ENCODE data around the gene URAD. TPM values are rescaled to one million over a fixed set of nuclear protein-coding genes. Genes with fewer than 3 reads are reported as not detected.

URAD gene
- total RNA-seq, 4 donors from 2014 or later, result not detected

DNA sequence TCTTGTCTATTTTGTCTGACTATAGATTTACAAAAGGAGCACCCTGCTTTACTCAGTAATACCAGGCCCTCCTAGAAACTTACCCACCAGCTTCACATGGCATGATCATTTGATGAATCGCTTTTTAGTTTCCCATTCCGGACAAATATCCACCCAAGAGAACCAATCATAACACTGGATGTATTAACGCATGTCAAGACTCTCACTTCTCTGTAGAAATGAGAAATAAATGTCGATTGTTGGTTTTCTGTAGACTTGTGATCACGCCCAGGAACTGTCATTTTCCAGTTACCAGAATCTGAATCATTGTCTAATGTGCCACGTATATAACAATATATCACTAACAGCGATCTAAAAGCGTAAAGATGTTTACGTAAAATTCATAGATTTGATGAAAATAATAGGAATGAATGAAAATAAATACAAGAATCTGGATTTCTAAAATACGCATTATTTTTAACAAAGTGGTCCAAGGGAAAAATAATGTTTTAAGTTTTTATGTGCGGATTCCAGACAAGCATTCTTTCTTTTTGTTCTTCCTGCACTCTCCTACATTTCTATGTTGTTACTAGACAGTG, 33.4 kb downstream of the URAD start:
- DNase-seq, result no peak
- H3K4me1 ChIP-seq, result peaks cover 0 to 7% of the 10 kb centered on the region in 2 donors
- intact Hi-C loops (cut with DNase I; ENCODE audit: low total_unique reads), result no loop called here
- H3K36me3 ChIP-seq, result no peaks in the 10 kb centered on the region
- H3K9me3 ChIP-seq, result no peaks in the 10 kb centered on the region
- peaks cover 18 to 65% of the 10 kb centered on the region in 2 donors for H3K27me3 ChIP-seq
- H3K27ac ChIP-seq, result no peak overlapping the region
- TF ChIP-seq, protein P1, sequence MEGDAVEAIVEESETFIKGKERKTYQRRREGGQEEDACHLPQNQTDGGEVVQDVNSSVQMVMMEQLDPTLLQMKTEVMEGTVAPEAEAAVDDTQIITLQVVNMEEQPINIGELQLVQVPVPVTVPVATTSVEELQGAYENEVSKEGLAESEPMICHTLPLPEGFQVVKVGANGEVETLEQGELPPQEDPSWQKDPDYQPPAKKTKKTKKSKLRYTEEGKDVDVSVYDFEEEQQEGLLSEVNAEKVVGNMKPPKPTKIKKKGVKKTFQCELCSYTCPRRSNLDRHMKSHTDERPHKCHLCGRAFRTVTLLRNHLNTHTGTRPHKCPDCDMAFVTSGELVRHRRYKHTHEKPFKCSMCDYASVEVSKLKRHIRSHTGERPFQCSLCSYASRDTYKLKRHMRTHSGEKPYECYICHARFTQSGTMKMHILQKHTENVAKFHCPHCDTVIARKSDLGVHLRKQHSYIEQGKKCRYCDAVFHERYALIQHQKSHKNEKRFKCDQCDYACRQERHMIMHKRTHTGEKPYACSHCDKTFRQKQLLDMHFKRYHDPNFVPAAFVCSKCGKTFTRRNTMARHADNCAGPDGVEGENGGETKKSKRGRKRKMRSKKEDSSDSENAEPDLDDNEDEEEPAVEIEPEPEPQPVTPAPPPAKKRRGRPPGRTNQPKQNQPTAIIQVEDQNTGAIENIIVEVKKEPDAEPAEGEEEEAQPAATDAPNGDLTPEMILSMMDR (IDR thresholded peaks at IDR 0.05), result no peak
- no peak for TF ChIP-seq POLR2A (IDR thresholded peaks at IDR 0.05)
- no peak overlapping the region for H3K4me3 ChIP-seq

- no peak for DNase-seq
- intact Hi-C loops (cut with DNase I; ENCODE audit: low total_unique reads), result no loop called here
Observed at GRCh38 chr13:27954406-27954851, 34.1 kb downstream of the URAD start.

DNA sequence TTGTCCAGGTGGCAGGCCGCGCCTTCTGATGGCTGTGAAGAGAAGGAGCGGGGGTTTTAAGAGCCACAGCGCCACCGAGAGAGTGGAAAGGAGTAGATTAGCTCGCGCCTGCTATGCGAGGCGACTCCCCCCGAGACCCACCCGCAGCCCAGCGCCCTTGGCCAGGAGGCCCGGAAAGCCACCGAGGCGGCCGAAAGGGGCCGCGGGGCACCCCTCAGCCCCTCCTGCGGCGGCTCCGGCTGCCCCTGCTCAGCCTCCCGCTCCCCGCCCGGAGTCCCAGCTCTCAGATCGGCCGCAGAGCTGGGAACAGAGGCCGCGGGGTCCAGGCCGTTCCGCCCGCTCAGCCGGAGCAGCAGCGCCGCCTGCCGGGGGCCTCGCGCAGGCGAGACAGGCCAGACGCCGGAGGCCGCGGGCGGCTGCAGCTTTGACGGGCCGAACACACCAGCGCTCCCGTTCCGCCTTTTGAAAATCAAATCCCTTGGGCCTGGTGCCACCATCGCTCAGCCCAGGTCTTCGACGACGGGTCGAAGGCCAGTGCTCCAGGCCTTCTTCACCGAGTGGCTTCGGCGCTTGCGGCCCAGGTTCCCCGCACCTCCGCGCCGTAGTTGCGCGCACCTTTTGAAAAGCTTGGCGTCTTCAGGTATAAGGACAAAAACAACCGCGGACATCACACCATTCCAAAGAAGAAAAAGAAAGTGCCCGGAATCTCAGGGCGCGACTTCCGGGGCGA, 34.7 kb downstream of the URAD start:
- H3K4me3 ChIP-seq, result peak overlapping the region; percentile 6 to 39
- TF ChIP-seq POLR2A (IDR thresholded peaks at IDR 0.05), result no peak
- TF ChIP-seq, protein P1 (IDR thresholded peaks at IDR 0.05), result peak; percentile 36 to 75 (median 68)
- no peaks in the 10 kb centered on the region for H3K36me3 ChIP-seq
- H3K9me3 ChIP-seq, result no peaks in the 10 kb centered on the region
- intact Hi-C loops (cut with DNase I; ENCODE audit: low total_unique reads), result no loop called here
- peaks cover 9 to 53% of the 10 kb centered on the region in 2 donors for H3K27me3 ChIP-seq
- DNase-seq, result peak; percentile 23 to 56
- H3K27ac ChIP-seq, result no peak overlapping the region
- H3K4me1 ChIP-seq, result peaks cover 0 to 7% of the 10 kb centered on the region in 2 donors

More at GRCh38 chr13:27954406-27954851, 34.1 kb downstream of the URAD start:
- TF ChIP-seq, protein P1 (IDR thresholded peaks at IDR 0.05), result no peak
- no peak for TF ChIP-seq POLR2A (IDR thresholded peaks at IDR 0.05)
- Histone ChIP-seq H3K4me3 (peak overlapping the region; percentile 6 to 39), H3K27me3 (peaks cover 11 to 59% of the 10 kb centered on the region in 2 donors), H3K9me3 (no peaks in the 10 kb centered on the region), H3K27ac (no peak overlapping the region), H3K4me1 (peaks cover 0 to 7% of the 10 kb centered on the region in 2 donors), H3K36me3 (no peaks in the 10 kb centered on the region)

GRCh38 chr13:27952876-27953675, 35.4 kb downstream of the URAD start:
- Histone ChIP-seq H3K9me3 (no peaks in the 10 kb centered on the region), H3K27me3 (peaks cover 9 to 45% of the 10 kb centered on the region in 2 donors), H3K36me3 (no peaks in the 10 kb centered on the region), H3K27ac (no peak overlapping the region), H3K4me3 (peak overlapping the region in 1 of 2 donors; percentile 39), H3K4me1 (peaks cover 0 to 7% of the 10 kb centered on the region in 2 donors)
- no peak for TF ChIP-seq POLR2A (IDR thresholded peaks at IDR 0.05)
- TF ChIP-seq, protein P1 (IDR thresholded peaks at IDR 0.05), result no peak
- DNase-seq, result no peak
- intact Hi-C loops (cut with DNase I; ENCODE audit: low total_unique reads), result no loop called here
